PC-3 (cell line): ENCODE measurements around the gene PARVA.

Experiments used
- EZH2 ChIP-seq: fragments of 300-600 bp; sonication (generic); IDR thresholded peaks from one replicate; pipeline ENCODE4 v1.6.1; 2017; ENCODE audit warnings: antibody characterized with exemption, mild to moderate bottlenecking, low read length; ENCODE audit not compliant: unreplicated experiment
- TF ChIP-seq, protein P1 (sequence below): fragments of 300-600 bp; sonication (generic); conservative IDR thresholded peaks from 2 replicates; pipeline ENCODE4 v1.5.1; 2017; ENCODE audit warnings: antibody characterized with exemption, low read depth, mild to moderate bottlenecking, low read length

DNA sequence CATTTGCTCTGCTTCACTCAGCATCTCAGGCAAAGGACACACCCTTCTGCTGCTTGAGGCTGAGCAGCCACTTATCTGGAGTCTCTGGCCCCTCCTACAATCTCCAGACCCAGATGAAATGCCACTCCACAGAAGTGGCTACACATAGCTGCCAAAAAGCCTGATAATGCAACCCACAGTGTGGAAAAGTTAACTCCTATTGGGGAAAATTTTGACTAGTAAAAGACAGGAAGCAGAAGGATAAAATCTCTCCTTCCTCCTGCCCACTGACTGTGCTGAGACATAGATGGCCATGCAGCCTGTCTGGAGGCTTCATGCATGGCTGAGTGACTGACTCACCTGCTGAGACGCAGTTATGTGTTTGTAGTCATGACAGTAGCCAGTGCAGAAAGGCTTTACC lies 204.6 kb downstream of the PARVA start:
- TF ChIP-seq, protein P1, sequence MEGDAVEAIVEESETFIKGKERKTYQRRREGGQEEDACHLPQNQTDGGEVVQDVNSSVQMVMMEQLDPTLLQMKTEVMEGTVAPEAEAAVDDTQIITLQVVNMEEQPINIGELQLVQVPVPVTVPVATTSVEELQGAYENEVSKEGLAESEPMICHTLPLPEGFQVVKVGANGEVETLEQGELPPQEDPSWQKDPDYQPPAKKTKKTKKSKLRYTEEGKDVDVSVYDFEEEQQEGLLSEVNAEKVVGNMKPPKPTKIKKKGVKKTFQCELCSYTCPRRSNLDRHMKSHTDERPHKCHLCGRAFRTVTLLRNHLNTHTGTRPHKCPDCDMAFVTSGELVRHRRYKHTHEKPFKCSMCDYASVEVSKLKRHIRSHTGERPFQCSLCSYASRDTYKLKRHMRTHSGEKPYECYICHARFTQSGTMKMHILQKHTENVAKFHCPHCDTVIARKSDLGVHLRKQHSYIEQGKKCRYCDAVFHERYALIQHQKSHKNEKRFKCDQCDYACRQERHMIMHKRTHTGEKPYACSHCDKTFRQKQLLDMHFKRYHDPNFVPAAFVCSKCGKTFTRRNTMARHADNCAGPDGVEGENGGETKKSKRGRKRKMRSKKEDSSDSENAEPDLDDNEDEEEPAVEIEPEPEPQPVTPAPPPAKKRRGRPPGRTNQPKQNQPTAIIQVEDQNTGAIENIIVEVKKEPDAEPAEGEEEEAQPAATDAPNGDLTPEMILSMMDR = no peak
- TF ChIP-seq EZH2 = no peak
